Right lobe of liver (tissue), 6 donors: ENCODE data around the gene OR10K2. TPM values are rescaled to one million over a fixed set of nuclear protein-coding genes. Genes with fewer than 3 reads are reported as not detected.

Experiments used
- ATAC-seq, 4 donors: fragments of 200-7000 bp; cut with Tn5 transposase; one replicate each; pipeline ENCODE4 v1.9.1; 2020; ENCODE audit warnings: mild to moderate bottlenecking in 4 of 4, moderate library complexity in 4 of 4
- DNase-seq, 3 donors: peaks; one replicate each; pipeline ENCODE4 v3.0.0-alpha.2; 2020
- H3K27ac ChIP-seq, 3 donors: fragments of 200-600 bp; one replicate each; pipeline ENCODE4 v1.8.0; 2022
- H3K27me3 ChIP-seq, 2 donors: fragments of 200-600 bp; one replicate each; pipeline ENCODE4 v1.8.0; 2022
- H3K36me3 ChIP-seq, 4 donors: fragments of 200-600 bp; sonication (generic) in 1 of 4; one replicate each; pipeline versions ENCODE4 v1.5.1 to v1.8.0; 2017 to 2022; ENCODE audit warnings: control low read depth in 1 of 4
- H3K4me1 ChIP-seq, 4 donors: fragments of 200-600 bp; sonication (generic) in 1 of 4; one replicate each; pipeline versions ENCODE4 v1.5.1 to v1.8.0; 2017 to 2022; ENCODE audit warnings: control low read depth in 1 of 4
- H3K4me3 ChIP-seq, 3 donors: fragments of 200-600 bp; one replicate each; pipeline ENCODE4 v1.8.0; 2022
- H3K9me3 ChIP-seq, 4 donors: fragments of 200-600 bp; sonication (generic) in 1 of 4; one replicate each; pipeline versions ENCODE4 v1.5.1 to v1.8.0; 2017 to 2022; ENCODE audit warnings: control low read depth in 1 of 4
- POLR2A ChIP-seq: fragments of 450-650 bp; IDR thresholded peaks from one replicate; pipeline ENCODE4 v1.6.1; 2017; ENCODE audit warnings: antibody characterized with exemption, mild to moderate bottlenecking
- WGBS: methylation state at CpG from one replicate; pipeline ENCODE4 v1.1.6; 2018; ENCODE audit warnings: low coverage, low lambda C conversion rate; ENCODE audit not compliant: insufficient coverage; ENCODE audit errors: missing lambda C conversion rate; 5-methylcytosine and 5-hydroxymethylcytosine counted together
- intact Hi-C, 2 donors: fragments of 100-400 bp; cut with DNase I; formaldehyde crosslinking; loops; one replicate each; pipeline versions ENCODE4 v1.11.2 to v1.14.1; 2022
- total RNA-seq, 6 experiments: library from RNA; depleted of rRNA in 2 of 6; stranded (reverse); fragments of >200 nt in 2 of 6; fragmentation: NEBNext Ultra II Directional in 3 of 6; extraction: Animal tissue kit (Norgen Biotek cat#: 25700) in 3 of 6; gene quantifications; one replicate each; pipeline versions ENCODE4 v1.1.0 to v1.2.4, GENCODE V29; 2016 to 2023
- TF ChIP-seq, protein P1 (sequence below), 4 donors: fragments of 200-600 bp in 3 of 4; fragments of 450-650 bp in 1 of 4; IDR thresholded peaks; one replicate each; pipeline versions ENCODE4 v1.5.1 to v1.8.0; 2016 to 2022; ENCODE audit warnings: antibody characterized with exemption in 4 of 4, mild to moderate bottlenecking in 2 of 4
- donor health status: DM: no; HTN: yes; CAD: no.
- donor health status: DM: no; HTN: no; CAD: no.
- donor health status: DM: no; HTN: no; CAD: no.
- donor health status: DM: no; HTN: yes; CAD: no.
- donor health status: DM: no; HTN: yes; CAD: no.

The OR10K2 gene
- total RNA-seq, 6 experiments from 2014 or later: not detected

DNA sequence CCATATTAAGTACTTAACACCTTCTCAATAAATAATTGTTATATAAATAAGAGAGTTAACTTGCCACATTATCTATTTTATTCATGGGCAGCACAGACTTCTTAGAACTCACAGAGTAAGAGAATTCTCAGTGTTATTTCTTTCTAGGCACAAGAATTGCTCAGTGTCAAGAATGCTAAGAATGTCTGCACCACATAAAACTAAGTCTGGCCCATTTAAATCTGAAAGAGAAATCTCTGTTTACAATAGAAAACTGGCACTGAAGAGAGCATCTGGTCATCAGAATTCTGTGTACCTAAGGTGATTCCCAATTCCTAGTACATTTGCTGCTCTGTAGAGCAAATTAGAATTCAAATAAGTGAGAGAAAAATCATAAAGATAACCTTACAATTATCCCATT lies 3.8 kb downstream of the OR10K2 start:
- TF ChIP-seq POLR2A: no peak
- TF ChIP-seq, protein P1, sequence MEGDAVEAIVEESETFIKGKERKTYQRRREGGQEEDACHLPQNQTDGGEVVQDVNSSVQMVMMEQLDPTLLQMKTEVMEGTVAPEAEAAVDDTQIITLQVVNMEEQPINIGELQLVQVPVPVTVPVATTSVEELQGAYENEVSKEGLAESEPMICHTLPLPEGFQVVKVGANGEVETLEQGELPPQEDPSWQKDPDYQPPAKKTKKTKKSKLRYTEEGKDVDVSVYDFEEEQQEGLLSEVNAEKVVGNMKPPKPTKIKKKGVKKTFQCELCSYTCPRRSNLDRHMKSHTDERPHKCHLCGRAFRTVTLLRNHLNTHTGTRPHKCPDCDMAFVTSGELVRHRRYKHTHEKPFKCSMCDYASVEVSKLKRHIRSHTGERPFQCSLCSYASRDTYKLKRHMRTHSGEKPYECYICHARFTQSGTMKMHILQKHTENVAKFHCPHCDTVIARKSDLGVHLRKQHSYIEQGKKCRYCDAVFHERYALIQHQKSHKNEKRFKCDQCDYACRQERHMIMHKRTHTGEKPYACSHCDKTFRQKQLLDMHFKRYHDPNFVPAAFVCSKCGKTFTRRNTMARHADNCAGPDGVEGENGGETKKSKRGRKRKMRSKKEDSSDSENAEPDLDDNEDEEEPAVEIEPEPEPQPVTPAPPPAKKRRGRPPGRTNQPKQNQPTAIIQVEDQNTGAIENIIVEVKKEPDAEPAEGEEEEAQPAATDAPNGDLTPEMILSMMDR (IDR thresholded peaks at IDR 0.05): no peak
- Histone ChIP-seq H3K36me3 (no peaks in the 10 kb centered on the region), H3K27ac (no peak overlapping the region), H3K27me3 (no peaks in the 10 kb centered on the region), H3K9me3 (no peaks in the 10 kb centered on the region), H3K4me3 (no peak overlapping the region), H3K4me1 (no peaks in the 10 kb centered on the region)
- no peak for DNase-seq
- ATAC-seq: no peak
- intact Hi-C loops: no loop called here

DNA sequence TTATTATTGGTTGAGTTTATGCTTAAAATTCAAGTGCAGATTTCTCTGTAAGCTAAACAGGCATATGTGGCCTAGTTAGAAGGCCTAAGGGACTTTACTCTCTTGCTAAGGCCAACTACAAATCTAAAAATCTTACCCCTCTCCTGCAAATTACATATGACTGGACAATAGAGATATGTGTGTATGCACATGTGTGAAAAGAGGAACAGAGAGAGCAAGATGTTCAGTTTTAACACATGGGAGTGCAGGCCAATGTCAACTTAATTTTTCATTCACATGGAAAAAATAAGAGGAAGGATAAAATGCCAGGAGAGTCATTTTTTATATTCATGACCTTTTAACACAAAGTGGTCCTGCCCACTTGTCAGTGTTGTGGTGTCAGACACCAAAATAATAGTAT lies 8.5 kb downstream of the OR10K2 start:
- DNase-seq (no peak), ATAC-seq (no peak)
- H3K9me3 ChIP-seq: no peaks in the 10 kb centered on the region
- no peak overlapping the region for H3K27ac ChIP-seq
- intact Hi-C loops: no loop called here
- no peaks in the 10 kb centered on the region for H3K4me1 ChIP-seq
- H3K36me3 ChIP-seq: no peaks in the 10 kb centered on the region
- H3K4me3 ChIP-seq: no peak overlapping the region
- TF ChIP-seq, protein P1 (IDR thresholded peaks at IDR 0.05): no peak
- TF ChIP-seq POLR2A: no peak
- H3K27me3 ChIP-seq: no peaks in the 10 kb centered on the region

DNA sequence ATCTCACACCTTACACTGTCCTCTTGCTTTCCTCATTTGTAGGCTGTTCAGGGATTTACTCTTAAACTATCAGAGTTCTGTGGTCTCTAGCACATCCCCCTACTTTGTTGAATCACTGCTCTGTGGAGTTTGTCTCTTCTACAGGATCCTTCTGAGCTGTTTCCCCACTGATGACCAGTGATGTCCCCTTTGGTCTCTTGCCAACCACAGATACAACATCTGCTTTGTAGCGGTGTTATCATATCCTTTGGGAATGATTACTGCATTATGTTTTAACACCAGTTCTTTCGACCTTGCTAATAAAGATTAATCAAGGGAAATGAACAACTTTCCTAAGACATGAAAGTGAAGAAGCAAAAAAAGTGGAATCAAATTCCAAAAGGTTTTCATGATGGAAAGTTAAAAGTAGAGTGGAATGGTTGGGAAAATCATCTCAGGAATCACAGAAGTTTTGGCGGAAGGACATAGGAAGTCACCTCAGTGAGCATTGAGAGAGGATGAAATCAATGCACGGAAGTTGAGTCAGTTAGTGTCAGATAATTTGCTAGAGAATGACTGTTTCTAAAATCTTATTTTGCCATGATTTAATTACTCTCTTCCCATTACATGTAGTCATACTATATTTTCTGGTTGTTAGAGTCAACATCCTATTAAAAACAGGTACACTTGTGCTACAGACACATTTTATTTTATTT lies 11.2 kb downstream of the OR10K2 start:
- WGBS: 59% methylated on average over 4 of the region's 4 CpGs
- Histone ChIP-seq H3K27ac (no peak overlapping the region), H3K9me3 (no peaks in the 10 kb centered on the region), H3K4me3 (no peak overlapping the region), H3K27me3 (no peaks in the 10 kb centered on the region), H3K4me1 (no peaks in the 10 kb centered on the region), H3K36me3 (no peaks in the 10 kb centered on the region)
- intact Hi-C loops: no loop called here
- DNase-seq (no peak), ATAC-seq (no peak)
- TF ChIP-seq, protein P1 (IDR thresholded peaks at IDR 0.05): no peak
- TF ChIP-seq POLR2A: no peak

DNA sequence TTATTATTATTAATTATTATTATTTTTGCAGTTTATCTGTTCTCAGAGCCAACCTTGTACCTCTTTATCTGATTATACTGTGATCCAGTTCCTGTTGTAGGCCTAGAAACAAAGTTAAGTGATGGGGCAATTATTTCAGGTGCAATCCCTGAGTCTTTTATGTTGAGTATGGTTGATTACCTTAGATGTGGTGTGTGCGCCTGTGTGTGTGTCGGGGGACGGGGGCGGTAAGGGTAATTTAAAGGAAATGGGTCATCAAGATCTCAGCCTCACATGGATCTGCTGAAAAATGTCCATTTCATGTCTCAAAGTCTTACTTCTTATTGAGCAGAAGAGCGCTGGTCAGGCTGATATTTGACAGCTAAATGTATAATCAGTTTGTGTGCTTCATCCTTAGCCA lies 18.9 kb downstream of the OR10K2 start:
- intact Hi-C loops: no loop called here
- H3K4me1 ChIP-seq: no peaks in the 10 kb centered on the region
- no peak overlapping the region for H3K4me3 ChIP-seq
- 61% methylated on average over 5 of the region's 5 CpGs for WGBS
- no peaks in the 10 kb centered on the region for H3K9me3 ChIP-seq
- no peaks in the 10 kb centered on the region for H3K27me3 ChIP-seq
- DNase-seq: no peak
- H3K27ac ChIP-seq: no peak overlapping the region
- TF ChIP-seq POLR2A: no peak
- TF ChIP-seq, protein P1 (IDR thresholded peaks at IDR 0.05): no peak
- ATAC-seq: no peak
- no peaks in the 10 kb centered on the region for H3K36me3 ChIP-seq

DNA sequence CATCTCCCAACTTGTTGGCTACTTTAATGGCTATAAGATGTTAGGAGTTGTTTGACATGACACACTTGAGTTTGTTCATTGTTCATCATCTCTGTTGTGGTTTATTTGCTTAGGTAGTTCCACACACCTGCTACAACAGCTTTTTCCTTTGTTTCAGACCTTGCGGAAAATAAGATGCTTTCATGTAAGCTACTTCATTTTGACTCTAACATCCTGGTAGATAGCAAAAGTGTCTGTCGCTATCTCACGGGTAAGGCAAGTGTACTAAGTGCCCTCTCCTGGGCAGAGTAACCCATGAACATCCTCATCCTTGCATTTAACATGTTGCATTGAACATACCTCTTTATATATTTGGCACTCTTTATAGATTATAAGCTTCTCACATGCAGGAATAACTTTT lies 25.2 kb downstream of the OR10K2 start:
- DNase-seq: no peak
- no peaks in the 10 kb centered on the region for H3K9me3 ChIP-seq
- no peak overlapping the region for H3K4me3 ChIP-seq
- intact Hi-C loops: no loop called here
- no peak for ATAC-seq
- no peak overlapping the region for H3K27ac ChIP-seq
- WGBS: 74% methylated on average over 3 of the region's 3 CpGs
- no peaks in the 10 kb centered on the region for H3K36me3 ChIP-seq
- TF ChIP-seq POLR2A: no peak
- TF ChIP-seq, protein P1 (IDR thresholded peaks at IDR 0.05): no peak
- no peaks in the 10 kb centered on the region for H3K4me1 ChIP-seq
- no peaks in the 10 kb centered on the region for H3K27me3 ChIP-seq
